H1 (cell line): ENCODE results near the gene TIGD6.

Experiments used
- EP300 ChIP-seq, 2 experiments: IDR thresholded peaks; 1 replicate in 1 of 2; 2 replicates in 1 of 2; pipeline ENCODE4 v1.6.1; 2011 to 2012; ENCODE audit warnings: low read depth in 2 of 2, low read length in 2 of 2, mild to moderate bottlenecking in 2 of 2, borderline replicate concordance in 1 of 2, inconsistent platforms in 1 of 2, moderate library complexity in 1 of 2
- EZH2 ChIP-seq: fragments of 200-600 bp; sonication (generic); IDR thresholded peaks from 2 replicates; pipeline ENCODE4 v1.7.1; 2012; ENCODE audit warnings: low read depth, mild to moderate bottlenecking, moderate library complexity, low read length, inconsistent platforms; ENCODE audit not compliant: severe bottlenecking
- FOSL1 ChIP-seq: IDR thresholded peaks from 2 replicates; pipeline ENCODE4 v1.6.1; 2011; ENCODE audit warnings: mild to moderate bottlenecking, low read depth, low read length, moderate library complexity; ENCODE audit not compliant: insufficient read depth
- JUND ChIP-seq: IDR thresholded peaks from 2 replicates; pipeline ENCODE4 v1.6.1; 2011; ENCODE audit warnings: mild to moderate bottlenecking, improper control_type of control experiment, low read length
- POLR2A ChIP-seq, 2 experiments: IDR thresholded peaks; 1 replicate in 1 of 2; 2 replicates in 1 of 2; pipeline ENCODE4 v1.6.1; 2011; ENCODE audit warnings: low read depth in 2 of 2, low read length in 2 of 2, mild to moderate bottlenecking in 2 of 2; ENCODE audit errors: control extremely low read depth in 1 of 2
- POLR2AphosphoS5 ChIP-seq: IDR thresholded peaks from 2 replicates; pipeline ENCODE4 v1.6.1; 2011; ENCODE audit warnings: low read depth, low read length
- SIRT6 ChIP-seq: IDR thresholded peaks from one replicate; pipeline ENCODE4 v1.7.1; 2012; ENCODE audit warnings: low read length, inconsistent platforms
- YY1 ChIP-seq: IDR thresholded peaks from 2 replicates; pipeline ENCODE4 v1.6.1; 2011; ENCODE audit warnings: low read depth, mild to moderate bottlenecking, low read length
- TF ChIP-seq, protein P1 (sequence below), 3 experiments: IDR thresholded peaks; 1 replicate in 2 of 3; 2 replicates in 1 of 3; pipeline versions ENCODE4 v1.5.1 to v1.6.1; 2011; ENCODE audit warnings: low read length in 3 of 3, mild to moderate bottlenecking in 3 of 3, inconsistent platforms in 2 of 3, low read depth in 1 of 3, moderate library complexity in 1 of 3; ENCODE audit not compliant: insufficient read depth in 1 of 3; ENCODE audit errors: control extremely low read depth in 1 of 3
- TF ChIP-seq, protein P2 (sequence below): IDR thresholded peaks from 2 replicates; pipeline ENCODE4 v1.6.1; 2011; ENCODE audit warnings: low read length, improper control_type of control experiment
- TF ChIP-seq, protein P3 (sequence below): IDR thresholded peaks from 2 replicates; pipeline ENCODE4 v1.6.1; 2012; ENCODE audit warnings: low read length, inconsistent platforms

DNA sequence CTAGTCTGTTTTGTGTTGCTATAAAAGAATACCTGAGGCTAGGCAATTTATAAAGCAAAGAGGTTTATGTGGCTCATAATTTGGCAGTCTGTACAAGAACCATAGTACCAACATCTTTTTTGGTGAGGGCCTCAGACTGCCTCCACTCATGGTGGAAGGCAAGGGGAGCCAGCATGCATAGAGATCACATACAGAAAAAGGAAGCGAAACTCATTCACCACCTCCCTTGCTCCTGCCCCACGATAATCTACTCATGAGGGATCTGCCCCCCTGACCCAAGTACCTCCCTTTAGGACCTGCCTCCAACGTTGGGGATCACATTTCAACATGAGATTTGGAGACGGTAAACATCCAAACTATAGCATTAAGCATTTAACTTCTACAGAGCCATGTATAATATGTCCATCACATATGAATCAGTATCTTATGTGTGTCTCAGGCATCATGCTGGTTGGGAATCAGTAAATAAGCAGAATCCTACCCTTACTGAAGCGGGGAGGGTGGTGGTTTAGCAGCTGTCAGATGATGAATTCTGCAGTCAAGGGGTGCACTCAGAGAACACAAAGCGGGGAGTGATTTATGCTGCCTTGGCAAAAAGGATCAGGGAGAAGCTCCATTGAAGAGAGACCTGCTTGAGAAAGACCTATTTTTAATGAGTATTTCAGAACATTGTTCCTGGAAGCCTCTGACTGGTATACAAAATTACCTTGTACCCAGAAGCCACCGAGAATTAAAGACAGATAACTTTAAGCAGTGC lies 34.9 kb upstream of the TIGD6 start:
- no peak for TF ChIP-seq JUND
- TF ChIP-seq, protein P1, sequence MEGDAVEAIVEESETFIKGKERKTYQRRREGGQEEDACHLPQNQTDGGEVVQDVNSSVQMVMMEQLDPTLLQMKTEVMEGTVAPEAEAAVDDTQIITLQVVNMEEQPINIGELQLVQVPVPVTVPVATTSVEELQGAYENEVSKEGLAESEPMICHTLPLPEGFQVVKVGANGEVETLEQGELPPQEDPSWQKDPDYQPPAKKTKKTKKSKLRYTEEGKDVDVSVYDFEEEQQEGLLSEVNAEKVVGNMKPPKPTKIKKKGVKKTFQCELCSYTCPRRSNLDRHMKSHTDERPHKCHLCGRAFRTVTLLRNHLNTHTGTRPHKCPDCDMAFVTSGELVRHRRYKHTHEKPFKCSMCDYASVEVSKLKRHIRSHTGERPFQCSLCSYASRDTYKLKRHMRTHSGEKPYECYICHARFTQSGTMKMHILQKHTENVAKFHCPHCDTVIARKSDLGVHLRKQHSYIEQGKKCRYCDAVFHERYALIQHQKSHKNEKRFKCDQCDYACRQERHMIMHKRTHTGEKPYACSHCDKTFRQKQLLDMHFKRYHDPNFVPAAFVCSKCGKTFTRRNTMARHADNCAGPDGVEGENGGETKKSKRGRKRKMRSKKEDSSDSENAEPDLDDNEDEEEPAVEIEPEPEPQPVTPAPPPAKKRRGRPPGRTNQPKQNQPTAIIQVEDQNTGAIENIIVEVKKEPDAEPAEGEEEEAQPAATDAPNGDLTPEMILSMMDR (IDR thresholded peaks at IDR 0.05; ENCODE audit: control extremely low read depth in 1 of 3, insufficient read depth in 1 of 3, low read depth in 1 of 3, low read length in 3 of 3), result no peak
- TF ChIP-seq, protein P2, sequence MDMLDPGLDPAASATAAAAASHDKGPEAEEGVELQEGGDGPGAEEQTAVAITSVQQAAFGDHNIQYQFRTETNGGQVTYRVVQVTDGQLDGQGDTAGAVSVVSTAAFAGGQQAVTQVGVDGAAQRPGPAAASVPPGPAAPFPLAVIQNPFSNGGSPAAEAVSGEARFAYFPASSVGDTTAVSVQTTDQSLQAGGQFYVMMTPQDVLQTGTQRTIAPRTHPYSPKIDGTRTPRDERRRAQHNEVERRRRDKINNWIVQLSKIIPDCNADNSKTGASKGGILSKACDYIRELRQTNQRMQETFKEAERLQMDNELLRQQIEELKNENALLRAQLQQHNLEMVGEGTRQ, result no peak
- no peak for TF ChIP-seq YY1
- TF ChIP-seq EZH2, result no peak
- TF ChIP-seq SIRT6, result no peak
- TF ChIP-seq POLR2AphosphoS5, result no peak
- no peak for TF ChIP-seq POLR2A (IDR thresholded peaks at IDR 0.05; ENCODE audit: control extremely low read depth in 1 of 2, low read depth in 2 of 2, low read length in 2 of 2)
- TF ChIP-seq, protein P3, sequence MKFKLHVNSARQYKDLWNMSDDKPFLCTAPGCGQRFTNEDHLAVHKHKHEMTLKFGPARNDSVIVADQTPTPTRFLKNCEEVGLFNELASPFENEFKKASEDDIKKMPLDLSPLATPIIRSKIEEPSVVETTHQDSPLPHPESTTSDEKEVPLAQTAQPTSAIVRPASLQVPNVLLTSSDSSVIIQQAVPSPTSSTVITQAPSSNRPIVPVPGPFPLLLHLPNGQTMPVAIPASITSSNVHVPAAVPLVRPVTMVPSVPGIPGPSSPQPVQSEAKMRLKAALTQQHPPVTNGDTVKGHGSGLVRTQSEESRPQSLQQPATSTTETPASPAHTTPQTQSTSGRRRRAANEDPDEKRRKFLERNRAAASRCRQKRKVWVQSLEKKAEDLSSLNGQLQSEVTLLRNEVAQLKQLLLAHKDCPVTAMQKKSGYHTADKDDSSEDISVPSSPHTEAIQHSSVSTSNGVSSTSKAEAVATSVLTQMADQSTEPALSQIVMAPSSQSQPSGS, result no peak
- TF ChIP-seq FOSL1, result no peak
- no peak for TF ChIP-seq EP300 (IDR thresholded peaks at IDR 0.05; ENCODE audit: borderline replicate concordance in 1 of 2, low read depth in 2 of 2, low read length in 2 of 2)
